GM18519 (cell line): Measurements from ENCODE around the gene TAF3.
"Not testable (repeated sequence)": the region's sequence is repeated elsewhere in the genome, so short reads cannot be mapped to it uniquely, and the experiment has no call there.

Experiments used
- ATAC-seq: cut with Tn5 transposase; IDR thresholded peaks from one replicate; pipeline ENCODE4 v1.9.1; 2021; ENCODE audit warnings: mild to moderate bottlenecking, moderate library complexity; ENCODE audit not compliant: unreplicated experiment, low FRiP score

TAF3 gene

DNA sequence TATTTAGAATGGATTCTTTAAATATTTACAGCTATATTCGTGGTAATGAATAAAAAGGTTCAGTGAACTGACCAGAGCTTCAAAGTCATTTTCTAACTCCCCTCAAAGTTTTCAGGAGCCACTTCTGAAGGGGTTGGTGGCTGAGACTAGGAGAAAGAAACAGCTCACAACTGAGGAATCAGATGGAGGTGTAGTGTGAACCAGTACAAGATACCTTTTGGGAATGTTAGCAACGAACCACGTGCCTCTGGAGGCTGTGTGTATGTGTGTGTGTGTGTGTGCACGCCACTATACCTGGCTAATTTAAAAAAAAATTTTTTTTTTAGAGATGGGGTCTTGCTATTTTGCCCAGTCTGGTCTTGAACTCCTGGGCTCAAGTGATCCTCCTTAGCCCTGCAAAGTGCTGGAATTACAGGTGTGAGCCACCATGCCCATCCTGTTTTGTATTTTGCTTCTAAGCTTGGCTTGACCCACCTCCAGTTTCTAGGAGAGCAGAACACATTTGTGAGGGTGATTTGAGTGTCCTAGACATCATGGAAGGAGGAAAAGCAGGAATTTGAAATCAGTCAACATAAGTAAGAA, 9.5 kb upstream of the TAF3 start:
- no peak for ATAC-seq

DNA sequence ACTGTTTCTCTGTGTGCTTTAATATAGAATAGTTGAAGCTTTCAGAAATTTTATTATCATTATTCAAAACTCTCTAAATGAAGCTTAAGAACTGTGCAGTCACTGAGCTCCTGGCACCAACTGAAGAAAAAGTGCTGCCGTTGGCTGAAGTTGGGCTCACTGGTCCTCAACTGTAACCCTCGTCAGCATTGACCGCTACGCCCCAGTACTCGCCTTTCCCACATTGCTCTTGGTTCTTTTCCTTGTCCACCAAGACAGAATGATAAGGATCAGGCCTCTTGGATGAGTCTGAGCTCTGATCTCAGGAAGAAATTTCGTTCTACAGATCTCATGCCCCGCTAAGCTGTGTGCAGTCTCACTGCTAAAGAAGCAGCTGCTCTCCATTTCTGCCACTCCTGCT, 7.9 kb upstream of the TAF3 start:
- ATAC-seq: no peak

DNA sequence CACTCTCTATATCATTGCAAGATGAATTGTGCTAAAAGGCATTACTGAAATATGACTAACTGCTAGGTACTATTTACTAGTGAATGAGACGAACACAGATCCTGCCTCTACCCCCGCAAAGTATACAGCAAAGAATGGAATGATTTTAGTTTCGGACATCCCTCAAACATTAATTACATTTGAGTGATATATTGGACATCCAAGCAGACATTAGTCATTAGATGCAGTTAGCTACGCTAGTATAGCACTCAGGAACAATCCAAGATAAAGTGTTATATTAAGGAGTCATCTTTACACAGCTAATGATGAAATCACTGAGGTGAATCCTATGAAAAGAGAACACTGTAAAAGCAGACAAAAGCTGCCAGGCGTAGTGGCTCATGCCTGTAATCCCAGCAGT, 7.3 kb upstream of the TAF3 start:
- ATAC-seq: no peak

DNA sequence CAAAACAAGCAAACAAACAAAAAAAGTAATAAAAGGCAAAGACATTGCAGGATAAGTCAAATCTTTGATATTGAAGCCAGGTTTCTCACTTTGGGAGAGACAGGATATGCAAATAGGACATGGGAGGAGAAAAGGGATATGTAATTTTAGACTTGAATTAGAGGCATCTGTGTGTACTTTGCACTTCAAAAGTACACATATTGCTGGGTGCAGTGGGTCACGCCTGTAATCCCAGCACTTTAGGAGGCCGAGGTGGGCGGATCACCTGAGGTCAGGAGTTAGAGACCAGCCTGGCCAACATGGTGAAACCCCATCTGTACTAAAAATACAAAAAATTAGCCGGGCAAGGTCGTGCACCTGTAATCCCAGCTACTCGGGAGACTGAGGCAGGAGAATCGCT, 6.6 kb upstream of the TAF3 start:
- ATAC-seq: not testable (repeated sequence)

DNA sequence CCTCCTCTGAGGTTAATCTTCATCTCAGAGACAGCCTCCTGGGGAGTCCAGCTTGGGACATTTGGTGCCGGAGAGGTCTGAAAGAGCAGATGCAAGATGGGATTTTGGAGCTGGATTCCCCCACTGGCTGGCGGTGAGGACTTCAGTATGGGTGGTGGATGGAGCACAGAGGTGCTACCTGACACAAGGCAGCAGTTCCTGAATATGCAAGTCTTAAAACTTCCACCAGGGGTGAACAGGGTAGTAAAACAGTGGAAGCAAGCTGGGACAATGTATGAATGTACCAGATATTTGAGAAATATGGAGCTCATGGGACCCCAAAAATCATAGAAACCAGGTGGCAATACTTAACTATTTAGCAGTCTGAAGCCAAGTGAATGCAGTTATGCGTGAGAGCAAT, 4.8 kb upstream of the TAF3 start:
- no peak for ATAC-seq

DNA sequence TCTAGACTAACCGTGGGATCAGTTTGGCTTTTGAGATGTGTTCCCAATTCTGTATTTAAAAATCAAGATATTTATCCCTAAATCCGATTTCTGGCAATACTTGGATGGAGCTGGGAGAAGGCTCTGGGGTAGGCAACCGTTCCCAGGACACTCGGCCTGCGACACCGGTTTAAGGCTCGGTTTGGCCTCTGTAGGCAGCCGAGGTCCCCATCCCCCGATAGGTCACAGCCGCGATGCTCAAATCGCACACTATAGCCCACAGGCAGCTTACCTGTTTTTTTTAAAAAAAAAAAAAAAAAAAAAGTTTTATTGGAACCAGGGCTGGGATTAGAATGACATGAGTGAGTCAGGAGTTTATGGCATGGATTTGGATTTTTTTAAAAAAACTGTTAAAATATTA, 729 bp upstream of the TAF3 start:
- no peak for ATAC-seq

DNA sequence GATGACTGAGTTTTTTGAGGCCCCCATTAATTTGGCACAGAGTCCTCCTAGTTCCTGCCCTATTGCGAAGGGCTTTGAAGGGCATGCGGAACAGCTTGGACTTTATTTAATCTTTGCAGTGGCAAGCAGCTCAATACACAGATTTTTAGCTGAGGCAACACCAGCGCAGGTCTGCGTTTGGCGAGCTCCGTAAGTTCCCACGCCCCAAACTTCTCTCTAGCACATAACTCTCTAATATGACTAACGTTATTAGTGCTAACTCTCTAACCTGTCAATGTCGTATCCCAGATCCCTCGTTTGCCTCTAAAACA, 366 bp upstream of the TAF3 start:
- ATAC-seq: no peak

DNA sequence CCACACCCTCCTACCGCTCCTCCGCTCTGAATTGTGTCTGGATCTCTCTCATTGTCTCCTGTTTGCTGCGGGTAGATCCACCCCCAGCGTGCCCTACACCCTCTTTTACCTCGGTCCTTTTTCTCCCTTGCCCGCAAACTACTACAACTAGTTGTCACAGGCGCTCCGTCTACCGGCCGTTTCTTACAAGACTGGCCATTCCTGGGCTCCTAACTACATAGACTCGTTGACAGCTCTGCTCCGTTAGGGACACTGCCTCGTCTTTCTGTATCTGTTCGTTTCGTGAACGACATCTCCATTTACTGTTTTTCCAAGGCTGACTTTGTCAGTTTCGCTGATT, 786 bp downstream of the TAF3 start:
- peak; percentile 19 for ATAC-seq

DNA sequence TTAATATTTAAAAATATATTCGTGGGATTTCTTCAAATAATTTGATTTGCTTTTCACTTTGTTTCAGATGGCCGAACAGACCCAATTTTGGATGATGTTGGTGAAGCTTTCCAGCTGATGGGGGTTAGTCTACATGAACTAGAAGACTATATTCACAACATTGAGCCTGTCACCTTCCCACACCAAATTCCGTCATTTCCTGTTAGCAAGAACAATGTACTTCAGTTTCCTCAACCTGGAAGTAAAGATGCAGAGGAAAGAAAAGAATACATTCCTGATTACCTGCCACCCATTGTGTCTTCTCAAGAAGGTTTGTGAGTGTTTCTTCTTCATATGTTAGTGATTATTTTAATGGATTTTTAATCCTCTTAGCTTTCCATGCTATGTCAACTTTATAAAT, 5.9 kb downstream of the TAF3 start:
- ATAC-seq: no peak

DNA sequence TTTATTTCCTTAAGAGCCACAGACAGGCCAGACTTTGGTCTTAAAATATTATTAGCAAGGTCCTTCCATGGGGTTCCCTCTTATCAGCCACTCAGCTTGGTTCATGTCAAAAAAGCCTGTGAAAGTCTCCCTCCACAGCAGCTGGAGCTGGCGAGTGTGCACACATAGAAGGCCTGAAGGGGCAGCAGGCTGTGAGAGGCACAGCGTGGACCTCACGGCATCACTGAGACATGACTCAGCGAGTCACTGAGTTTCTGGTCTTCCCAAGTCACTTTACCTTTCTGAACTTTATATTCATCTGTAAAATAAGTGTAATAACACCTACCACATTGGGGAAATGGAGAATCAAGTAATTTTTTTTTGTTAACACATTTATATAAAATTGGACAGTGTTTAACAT, 8.7 kb downstream of the TAF3 start:
- ATAC-seq: no peak

DNA sequence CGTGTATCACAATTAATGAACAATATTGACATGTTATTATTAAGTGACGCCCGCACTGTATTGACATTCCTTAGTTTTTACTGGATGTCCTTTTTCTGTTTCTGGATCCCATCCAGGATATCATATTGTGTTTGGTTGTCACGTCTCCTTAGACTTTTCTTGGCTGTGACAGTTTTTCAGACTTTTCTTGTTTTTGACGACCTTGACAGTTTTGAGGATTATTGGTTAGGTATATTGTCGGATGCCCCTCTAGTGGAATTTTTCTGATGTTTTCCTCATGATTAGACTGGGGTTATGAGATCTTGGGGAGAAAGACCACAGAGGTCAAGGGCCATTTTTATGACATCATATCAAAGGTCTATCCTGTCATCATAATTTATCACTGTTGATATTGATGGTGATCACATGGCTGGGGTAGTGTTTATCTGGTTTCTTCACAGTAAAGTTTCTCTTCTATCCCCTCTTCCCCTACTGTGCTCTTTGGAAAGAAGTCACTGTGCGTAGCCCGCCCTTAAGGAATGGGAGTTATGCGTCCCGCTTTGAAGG, 11.1 kb downstream of the TAF3 start:
- no peak for ATAC-seq

DNA sequence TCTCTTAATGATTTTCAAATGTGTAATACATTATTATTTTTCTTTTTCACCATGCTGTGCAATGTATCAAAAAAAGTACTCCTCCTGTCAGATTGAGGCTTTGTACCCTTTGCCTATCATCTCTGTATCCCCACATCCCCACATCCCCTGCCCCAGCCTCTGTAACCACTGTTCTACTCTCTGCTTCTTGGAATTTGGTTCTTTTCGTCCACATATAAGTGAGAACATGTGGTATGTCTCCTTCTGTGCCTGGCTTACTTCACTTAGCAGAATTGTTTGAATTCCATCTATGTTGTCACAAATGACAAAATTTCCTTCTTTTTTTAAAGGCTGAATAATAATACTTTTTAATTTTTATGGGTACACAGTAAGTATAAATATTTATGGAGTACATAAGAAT, 13.8 kb downstream of the TAF3 start:
- ATAC-seq: no peak

DNA sequence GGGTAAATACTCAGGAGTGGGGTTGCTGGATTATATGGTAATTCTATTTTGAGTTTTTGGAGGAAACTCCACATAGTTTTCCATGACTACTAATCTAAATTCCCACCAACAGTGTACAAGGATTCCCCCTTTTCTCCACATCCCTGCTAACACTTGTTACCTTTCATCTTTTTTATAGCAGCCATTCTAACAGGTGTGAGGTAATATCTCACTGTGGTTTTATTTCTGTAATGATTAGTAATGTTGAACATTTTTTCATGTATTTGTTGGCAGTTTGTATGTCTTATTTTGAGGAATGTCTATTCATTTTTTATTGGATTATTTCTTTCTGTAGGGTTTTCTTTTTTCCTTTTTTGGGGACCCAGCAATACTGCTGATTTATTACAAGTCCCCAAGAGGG, 14.9 kb downstream of the TAF3 start:
- no peak for ATAC-seq

DNA sequence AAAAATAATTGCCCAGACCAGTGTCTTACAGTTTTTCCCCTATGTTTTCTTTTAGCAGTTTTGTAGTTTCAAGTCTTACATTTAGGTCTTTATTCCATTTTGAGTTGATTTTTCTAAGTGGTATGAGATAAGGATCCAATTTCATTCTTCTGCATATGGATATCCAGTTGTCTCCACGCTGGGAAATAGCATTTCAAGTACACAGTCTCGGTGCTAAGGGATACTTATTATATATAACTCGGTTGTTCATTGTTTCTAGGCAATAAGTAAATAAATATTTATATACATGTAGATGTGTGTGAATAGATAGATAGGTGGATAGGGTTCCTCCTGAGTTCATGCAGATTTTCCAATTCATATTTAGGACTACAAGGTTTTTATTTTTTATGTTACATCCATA, 16.0 kb downstream of the TAF3 start:
- no peak for ATAC-seq

DNA sequence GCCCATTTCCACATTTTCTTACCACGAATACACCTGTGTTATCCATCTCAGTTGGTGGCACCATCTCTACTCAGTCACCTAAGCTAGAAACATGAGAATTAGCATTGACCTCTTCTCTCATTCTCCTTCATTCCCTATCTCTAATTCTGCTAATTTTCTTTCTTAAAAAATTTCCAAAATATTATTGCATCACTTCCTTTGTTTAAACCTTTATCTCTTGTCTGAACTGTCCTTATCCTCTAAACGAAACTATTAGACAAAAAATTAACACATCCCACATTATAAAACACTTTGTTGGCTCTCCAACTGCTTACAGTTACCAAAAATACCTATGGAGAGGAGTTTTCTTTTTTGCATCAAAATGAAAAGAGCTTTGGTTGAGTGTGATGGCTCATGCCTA, 18.3 kb downstream of the TAF3 start:
- ATAC-seq: no peak

DNA sequence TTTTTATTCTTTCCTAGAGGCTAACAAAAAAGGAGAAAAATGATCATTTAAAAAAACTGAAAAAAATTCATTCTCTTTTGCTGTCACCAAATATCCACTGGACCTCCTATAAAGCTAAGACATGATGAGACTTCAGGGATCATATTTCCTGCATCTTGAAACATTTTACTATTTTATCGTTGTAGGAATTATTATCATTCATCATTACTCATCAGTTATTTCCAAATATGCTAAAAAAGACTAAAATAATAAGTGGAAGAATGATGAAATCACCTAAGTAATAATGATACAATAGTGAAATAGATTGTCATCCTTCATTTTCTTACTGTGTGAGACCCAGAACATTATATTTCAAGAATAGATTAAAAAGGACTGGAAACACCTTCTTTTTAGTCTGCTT, 28.3 kb downstream of the TAF3 start:
- ATAC-seq: no peak

DNA sequence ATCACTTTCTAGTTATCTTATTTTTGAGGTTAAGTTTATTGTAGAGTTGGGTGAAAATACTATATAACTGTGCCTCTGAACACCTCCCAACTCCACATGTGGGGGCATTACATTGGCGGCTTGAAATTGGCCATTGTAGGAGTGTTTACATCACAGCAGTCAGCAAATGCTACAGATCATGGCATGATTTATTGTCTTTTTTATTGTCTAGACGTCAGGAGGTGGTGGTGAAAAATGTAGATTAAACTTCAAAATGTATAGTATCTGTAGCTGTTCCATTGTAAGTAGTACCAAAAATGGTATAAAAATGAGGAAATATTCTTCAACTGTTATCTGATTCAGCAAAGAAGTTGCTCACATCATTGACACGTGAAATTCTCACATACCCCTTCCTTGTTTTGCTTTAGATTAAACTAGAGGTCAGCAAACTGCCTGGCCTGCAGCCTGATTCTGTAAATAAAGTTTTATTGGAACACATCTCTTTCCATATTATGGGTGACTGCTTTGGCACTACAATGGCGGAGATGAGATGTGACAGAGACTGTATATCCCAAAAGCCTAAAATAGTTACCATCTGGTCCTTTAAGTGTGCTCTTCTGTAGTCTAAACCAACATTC, 35.0 kb downstream of the TAF3 start:
- no peak for ATAC-seq

DNA sequence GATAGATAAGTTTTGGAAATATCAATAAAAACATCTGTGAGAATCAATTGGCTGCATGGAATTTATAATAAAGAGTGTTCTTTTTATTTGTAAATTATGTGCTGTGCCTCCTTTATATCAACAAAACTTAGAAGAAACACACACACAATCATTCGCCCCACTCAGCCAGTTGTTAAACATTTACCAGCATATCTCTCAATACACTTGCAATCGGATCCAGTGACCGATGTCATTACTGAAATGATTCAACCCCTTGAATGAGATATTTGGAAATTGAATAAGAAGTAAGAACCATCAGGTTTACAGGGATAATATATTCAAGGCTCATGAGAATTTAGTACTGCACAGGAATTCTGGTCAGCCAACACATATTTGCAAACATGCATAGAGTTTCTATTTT, 35.6 kb downstream of the TAF3 start:
- ATAC-seq: no peak

DNA sequence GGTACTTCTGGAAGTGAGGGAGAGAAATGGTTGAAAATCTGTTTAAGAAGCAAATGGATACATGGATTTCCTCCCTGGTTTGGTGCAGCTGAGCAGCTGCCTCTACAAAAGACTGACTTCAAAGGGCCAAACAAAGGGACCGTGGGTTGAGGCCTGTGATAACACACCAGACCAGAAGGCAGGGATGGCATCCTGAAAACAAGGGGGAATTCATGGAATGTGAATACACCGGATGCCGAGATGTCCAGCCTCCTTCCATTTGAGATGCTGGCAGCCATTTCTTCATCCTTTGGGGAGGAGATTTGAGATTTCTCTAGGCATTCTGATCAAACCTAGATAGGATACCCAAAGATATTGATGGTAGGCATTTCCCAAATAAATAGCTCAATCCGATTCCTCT, 36.9 kb downstream of the TAF3 start:
- no peak for ATAC-seq

DNA sequence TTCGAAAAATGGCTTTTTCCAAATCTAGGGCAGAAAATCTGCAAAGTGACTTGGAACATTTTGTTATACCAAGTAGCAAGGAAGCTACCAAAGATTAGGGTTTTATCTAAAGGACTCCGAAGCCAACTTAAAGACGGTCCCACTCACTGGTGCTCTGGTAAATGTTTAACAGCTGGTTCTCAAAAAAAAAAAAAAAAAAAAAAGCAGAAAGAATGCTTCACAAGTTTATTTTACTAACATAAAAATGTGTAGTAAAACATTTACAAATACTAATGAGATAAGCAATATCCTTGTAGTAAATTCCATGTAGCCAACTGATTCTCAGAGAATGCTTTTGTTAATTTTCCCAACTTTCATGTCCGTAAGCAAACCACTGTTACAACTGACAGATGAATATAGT, 38.4 kb downstream of the TAF3 start:
- ATAC-seq: no peak

DNA sequence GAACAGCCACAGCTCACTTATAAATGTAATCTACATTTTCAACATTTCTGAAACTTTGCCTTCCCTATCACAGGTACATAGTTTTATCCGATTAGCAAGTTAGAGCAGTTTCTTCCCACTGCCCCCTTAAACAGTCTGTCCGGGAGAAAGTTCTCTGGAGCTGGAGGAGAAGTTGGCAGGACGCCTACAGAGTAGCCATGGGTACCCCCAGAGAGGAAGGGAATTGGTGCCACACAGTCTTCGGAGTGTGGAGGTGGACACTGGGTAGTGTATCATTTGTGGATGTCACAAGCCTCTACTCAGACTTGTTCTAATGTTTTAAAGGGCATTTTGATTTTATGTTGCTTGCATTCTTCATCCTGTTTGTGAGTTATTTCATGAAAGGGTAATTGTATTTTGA, 39.0 kb downstream of the TAF3 start:
- ATAC-seq: no peak

DNA sequence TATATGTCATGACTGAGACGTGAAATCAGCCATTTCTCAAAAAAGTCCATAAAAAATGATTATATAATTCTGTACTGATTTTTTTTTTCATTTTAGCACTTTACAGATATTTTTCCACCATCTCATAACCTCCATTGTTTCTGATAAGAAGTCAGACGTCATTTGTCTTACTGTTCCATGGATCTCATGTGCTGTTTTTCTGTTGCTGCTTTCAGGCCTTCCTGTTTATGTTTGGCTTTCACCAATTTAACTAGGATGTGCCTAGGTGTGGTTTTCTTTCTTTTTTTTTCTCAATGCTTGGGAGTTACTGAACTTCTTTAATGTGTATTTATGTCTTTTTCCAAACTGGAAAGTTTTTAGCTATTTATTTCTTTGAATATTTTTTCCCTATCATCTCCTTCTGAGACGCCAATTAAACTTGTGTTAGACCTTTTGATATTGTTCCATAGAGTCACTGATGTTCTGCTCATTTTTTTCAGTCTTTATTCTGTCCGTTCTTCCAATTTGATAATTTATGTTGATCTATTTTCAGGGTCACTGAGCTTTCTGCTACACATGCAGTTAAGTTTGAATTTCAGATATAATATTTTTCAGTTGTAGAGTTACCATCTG, 43.3 kb downstream of the TAF3 start:
- ATAC-seq: no peak

DNA sequence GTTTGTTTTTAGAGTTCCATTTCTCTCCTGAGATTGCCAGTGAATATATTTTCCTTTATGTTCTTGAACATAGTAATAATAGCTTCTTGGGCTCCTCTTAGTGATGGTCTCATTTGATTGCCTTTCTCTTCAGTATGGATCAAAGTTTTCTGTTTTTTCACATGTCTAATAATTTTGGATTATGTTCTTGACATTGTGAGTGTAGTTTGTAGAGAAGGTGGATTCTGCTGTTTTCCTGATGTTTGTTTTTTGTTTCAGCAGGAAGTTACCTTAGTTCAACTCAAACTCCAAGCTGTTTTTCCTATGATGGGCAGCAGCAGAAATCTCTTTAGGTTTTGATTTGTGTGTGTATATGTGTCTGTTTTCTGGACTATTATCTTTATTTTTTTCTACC, 43.8 kb downstream of the TAF3 start:
- no peak for ATAC-seq
